Astrocyte (in vitro differentiated cells and primary cell): ENCODE results near the gene ATP11C.

Experiments
- EZH2 ChIP-seq: IDR thresholded peaks from 2 replicates; pipeline ENCODE4 v1.6.1; 2012; ENCODE audit warnings: mild to moderate bottlenecking, low read length, inconsistent platforms; ENCODE audit not compliant: insufficient read depth
- TF ChIP-seq, protein P1 (sequence below): IDR thresholded peaks from 2 replicates; pipeline ENCODE4 v1.5.1; 2011; ENCODE audit warnings: low read depth, mild to moderate bottlenecking, inconsistent platforms, low read length, moderate library complexity; ENCODE audit not compliant: insufficient read depth

DNA sequence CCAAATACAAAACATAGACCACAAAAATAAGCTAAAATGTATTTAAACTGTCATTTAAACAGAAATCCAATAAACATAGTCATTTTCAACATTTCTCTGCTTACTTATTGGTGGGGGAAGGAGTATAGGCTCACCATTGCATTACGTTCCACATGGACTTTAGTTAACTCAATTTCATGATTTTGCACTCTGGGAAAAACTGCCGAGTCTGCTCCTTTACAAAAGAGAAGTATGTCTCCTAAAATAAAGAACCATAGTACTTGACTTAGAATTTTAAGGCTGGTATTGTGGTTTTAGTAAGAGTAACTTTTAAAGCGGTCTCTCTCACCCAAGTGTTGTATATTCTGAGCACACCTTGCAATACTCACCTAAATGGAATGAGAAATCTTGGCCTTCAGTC is 149.8 kb downstream of the ATP11C start:
- TF ChIP-seq, protein P1, sequence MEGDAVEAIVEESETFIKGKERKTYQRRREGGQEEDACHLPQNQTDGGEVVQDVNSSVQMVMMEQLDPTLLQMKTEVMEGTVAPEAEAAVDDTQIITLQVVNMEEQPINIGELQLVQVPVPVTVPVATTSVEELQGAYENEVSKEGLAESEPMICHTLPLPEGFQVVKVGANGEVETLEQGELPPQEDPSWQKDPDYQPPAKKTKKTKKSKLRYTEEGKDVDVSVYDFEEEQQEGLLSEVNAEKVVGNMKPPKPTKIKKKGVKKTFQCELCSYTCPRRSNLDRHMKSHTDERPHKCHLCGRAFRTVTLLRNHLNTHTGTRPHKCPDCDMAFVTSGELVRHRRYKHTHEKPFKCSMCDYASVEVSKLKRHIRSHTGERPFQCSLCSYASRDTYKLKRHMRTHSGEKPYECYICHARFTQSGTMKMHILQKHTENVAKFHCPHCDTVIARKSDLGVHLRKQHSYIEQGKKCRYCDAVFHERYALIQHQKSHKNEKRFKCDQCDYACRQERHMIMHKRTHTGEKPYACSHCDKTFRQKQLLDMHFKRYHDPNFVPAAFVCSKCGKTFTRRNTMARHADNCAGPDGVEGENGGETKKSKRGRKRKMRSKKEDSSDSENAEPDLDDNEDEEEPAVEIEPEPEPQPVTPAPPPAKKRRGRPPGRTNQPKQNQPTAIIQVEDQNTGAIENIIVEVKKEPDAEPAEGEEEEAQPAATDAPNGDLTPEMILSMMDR = no peak
- TF ChIP-seq EZH2 = no peak
